Liver (tissue), 9 donors: ENCODE data around the gene SLC6A8. TPM values are rescaled to one million over a fixed set of nuclear protein-coding genes. Genes with fewer than 3 reads are reported as not detected.

Experiments used
- DNase-seq: peaks from one replicate; pipeline ENCODE4 v3.0.0-alpha.2; 2017; ENCODE audit warnings: low spot score
- H3K27ac ChIP-seq, 2 donors: one replicate each; pipeline ENCODE4 v1.7.0; 2013; ENCODE audit warnings: inconsistent platforms in 2 of 2, low read length in 2 of 2, control low read depth in 1 of 2, low read depth in 1 of 2, mild to moderate bottlenecking in 1 of 2
- H3K27me3 ChIP-seq, 4 donors: one replicate each; pipeline versions ENCODE4 v1.6.1 to v1.7.0; 2013; ENCODE audit warnings: low read length in 3 of 4, inconsistent platforms in 1 of 4, mild to moderate bottlenecking in 1 of 4, moderate library complexity in 1 of 4; ENCODE audit not compliant: control insufficient read depth in 4 of 4, insufficient read depth in 4 of 4
- H3K36me3 ChIP-seq, 4 donors: one replicate each; pipeline versions ENCODE4 v1.6.1 to v1.7.0; 2013; ENCODE audit warnings: low read length in 3 of 4, mild to moderate bottlenecking in 3 of 4, low read depth in 1 of 4, moderate library complexity in 1 of 4; ENCODE audit not compliant: control insufficient read depth in 4 of 4, insufficient read depth in 3 of 4
- H3K4me1 ChIP-seq, 4 donors: one replicate each; pipeline versions ENCODE4 v1.6.1 to v1.7.0; 2013; ENCODE audit warnings: low read length in 3 of 4, mild to moderate bottlenecking in 3 of 4, moderate library complexity in 1 of 4; ENCODE audit not compliant: control insufficient read depth in 4 of 4, insufficient read depth in 4 of 4
- H3K4me3 ChIP-seq, 3 donors: one replicate each; pipeline versions ENCODE4 v1.6.1 to v1.7.0; 2013; ENCODE audit warnings: low read length in 3 of 3, control low read depth in 1 of 3, low read depth in 1 of 3, mild to moderate bottlenecking in 1 of 3
- H3K9ac ChIP-seq, 2 donors: one replicate each; pipeline ENCODE4 v1.7.0; 2013; ENCODE audit warnings: low read length in 2 of 2, mild to moderate bottlenecking in 2 of 2, moderate library complexity in 2 of 2, control low read depth in 1 of 2, low read depth in 1 of 2
- H3K9me3 ChIP-seq, 4 donors: one replicate each; pipeline versions ENCODE4 v1.6.1 to v1.7.0; 2013; ENCODE audit warnings: low read length in 3 of 4; ENCODE audit not compliant: control insufficient read depth in 4 of 4
- ATF3 ChIP-seq: IDR thresholded peaks from 2 replicates; pipeline ENCODE4 v1.6.1; 2016; ENCODE audit warnings: antibody characterized with exemption
- CTCF ChIP-seq: fragments of 150-350 bp; IDR thresholded peaks from 2 replicates; pipeline ENCODE4 v1.5.1; 2017; ENCODE audit warnings: improper control_type of control experiment, low read depth, low read length; ENCODE audit not compliant: missing input control
- EGR1 ChIP-seq, 2 donors: IDR thresholded peaks; 2 replicates each; pipeline ENCODE4 v1.6.1; 2016 to 2018; ENCODE audit warnings: antibody characterized with exemption in 2 of 2, low read depth in 2 of 2
- FOXA1 ChIP-seq: IDR thresholded peaks from 2 replicates; pipeline ENCODE4 v1.6.1; 2016; ENCODE audit warnings: antibody characterized with exemption
- FOXA2 ChIP-seq: IDR thresholded peaks from 2 replicates; pipeline ENCODE4 v1.6.1; 2016; ENCODE audit warnings: antibody characterized with exemption
- GABPA ChIP-seq, 2 donors: IDR thresholded peaks in 1 of 2; conservative IDR thresholded peaks in 1 of 2; 2 replicates each; pipeline ENCODE4 v1.6.1; 2016; ENCODE audit warnings: antibody characterized with exemption in 2 of 2, mild to moderate bottlenecking in 1 of 2, moderate library complexity in 1 of 2
- HNF4A ChIP-seq, 2 donors: conservative IDR thresholded peaks; 2 replicates each; pipeline ENCODE4 v1.6.1; 2016; ENCODE audit warnings: antibody characterized with exemption in 2 of 2, mild to moderate bottlenecking in 2 of 2
- HNF4G ChIP-seq: IDR thresholded peaks from 2 replicates; pipeline ENCODE4 v1.6.1; 2016; ENCODE audit warnings: antibody characterized with exemption
- JUND ChIP-seq, 2 donors: IDR thresholded peaks; 2 replicates each; pipeline ENCODE4 v1.6.1; 2016; ENCODE audit warnings: antibody characterized with exemption in 2 of 2
- MAX ChIP-seq: IDR thresholded peaks from 2 replicates; pipeline ENCODE4 v1.6.1; 2016; ENCODE audit warnings: antibody characterized with exemption
- NR2F2 ChIP-seq: IDR thresholded peaks from 2 replicates; pipeline ENCODE4 v1.6.1; 2016; ENCODE audit warnings: antibody characterized with exemption
- RAD21 ChIP-seq, 2 donors: IDR thresholded peaks; 2 replicates each; pipeline ENCODE4 v1.6.1; 2016; ENCODE audit warnings: antibody characterized with exemption in 2 of 2, mild to moderate bottlenecking in 2 of 2
- REST ChIP-seq: IDR thresholded peaks from 2 replicates; pipeline ENCODE4 v1.6.1; 2016; ENCODE audit warnings: antibody characterized with exemption, mild to moderate bottlenecking
- RXRA ChIP-seq, 2 donors: IDR thresholded peaks; 2 replicates each; pipeline ENCODE4 v1.6.1; 2017 to 2018; ENCODE audit warnings: antibody characterized with exemption in 2 of 2, mild to moderate bottlenecking in 1 of 2
- SP1 ChIP-seq: IDR thresholded peaks from 2 replicates; pipeline ENCODE4 v1.6.1; 2018; ENCODE audit warnings: antibody characterized with exemption, mild to moderate bottlenecking
- TAF1 ChIP-seq: conservative IDR thresholded peaks from 2 replicates; pipeline ENCODE4 v1.6.1; 2016; ENCODE audit warnings: antibody characterized with exemption, mild to moderate bottlenecking
- YY1 ChIP-seq: IDR thresholded peaks from 2 replicates; pipeline ENCODE4 v1.6.1; 2016; ENCODE audit warnings: antibody characterized with exemption, mild to moderate bottlenecking
- ZBTB33 ChIP-seq: IDR thresholded peaks from 2 replicates; pipeline ENCODE4 v1.6.1; 2016; ENCODE audit warnings: antibody characterized with exemption
- WGBS: extraction: QIAGEN DNeasy Blood & Tissue Kit; methylation state at CpG from one replicate; pipeline ENCODE4 v1.1.7; 2013; 5-methylcytosine and 5-hydroxymethylcytosine counted together
- polyA plus RNA-seq, 2 donors: library from polyadenylated mRNA; stranded (reverse) in 1 of 2; unstranded in 1 of 2; fragments of 200-250 nt in 1 of 2; fragments of >200 nt in 1 of 2; fragmentation: Nextera tagmentation in 1 of 2; extraction: Ambion mirVana in 1 of 2; gene quantifications; one replicate each; pipeline versions ENCODE4 v1.2.1 to v1.2.3, GENCODE V29; 2013 to 2015
- total RNA-seq, 2 donors: library from RNA; depleted of rRNA; stranded (reverse); fragments of >200 nt; gene quantifications; one replicate each; pipeline ENCODE4 v1.2.3, GENCODE V29; 2014
- donor health status: healthy.
- donor health status: healthy.
- donor health status: healthy.
- donor health status: healthy.
- donor health status: healthy.

SLC6A8 gene
- total and polyA plus RNA-seq, 4 donors, result 0.25 to 44.4 (median 1.4) TPM

GRCh38 chrX:153688071-153688470, 345 bp downstream of the SLC6A8 start:
- H3K27ac ChIP-seq, result no peak overlapping the region
- no peak for DNase-seq
- peaks cover 0 to 2% (median 0%) of the 10 kb centered on the region in 4 donors for H3K4me1 ChIP-seq
- H3K9ac ChIP-seq, result no peak overlapping the region
- no peaks in the 10 kb centered on the region for H3K9me3 ChIP-seq
- H3K27me3 ChIP-seq, result peaks cover 0 to 5% (median 0%) of the 10 kb centered on the region in 4 donors
- TF ChIP-seq HNF4G (no peak), EGR1 (IDR thresholded peaks at IDR 0.05; ENCODE audit: low read depth in 2 of 2) (no peak), REST (no peak), RXRA (IDR thresholded peaks at IDR 0.05) (no peak)
- WGBS, result 1% methylated on average over 60 of the region's 69 CpGs
- no peaks in the 10 kb centered on the region for H3K36me3 ChIP-seq
- peak overlapping the region in 1 of 3 donors; percentile 54 for H3K4me3 ChIP-seq

GRCh38 chrX:153688506-153688905, 780 bp downstream of the SLC6A8 start:
- no peak overlapping the region for H3K27ac ChIP-seq
- no peaks in the 10 kb centered on the region for H3K36me3 ChIP-seq
- H3K4me1 ChIP-seq, result peaks cover 0 to 2% (median 0%) of the 10 kb centered on the region in 4 donors
- peak overlapping the region in 1 of 3 donors; percentile 54 for H3K4me3 ChIP-seq
- no peak for TF ChIP-seq GABPA (IDR thresholded peaks at IDR 0.05 in 1 of 2, conservative IDR thresholded peaks at IDR 0.05 in 1 of 2)
- no peak for TF ChIP-seq JUND (IDR thresholded peaks at IDR 0.05)
- no peak for TF ChIP-seq HNF4A (conservative IDR thresholded peaks at IDR 0.05)
- TF ChIP-seq FOXA1, result no peak
- no peak for TF ChIP-seq MAX
- no peak for TF ChIP-seq NR2F2
- no peak for TF ChIP-seq ZBTB33
- TF ChIP-seq EGR1 (IDR thresholded peaks at IDR 0.05; ENCODE audit: low read depth in 2 of 2), result no peak
- no peak for TF ChIP-seq CTCF
- TF ChIP-seq REST, result no peak
- no peak for TF ChIP-seq HNF4G
- no peak for TF ChIP-seq SP1
- TF ChIP-seq TAF1, result no peak
- TF ChIP-seq RXRA (IDR thresholded peaks at IDR 0.05), result no peak
- TF ChIP-seq ATF3, result no peak
- TF ChIP-seq RAD21 (IDR thresholded peaks at IDR 0.05), result no peak
- TF ChIP-seq YY1, result no peak
- TF ChIP-seq FOXA2, result no peak
- DNase-seq, result no peak
- H3K9ac ChIP-seq, result no peak overlapping the region
- 3% methylated on average over 57 of the region's 57 CpGs for WGBS
- H3K27me3 ChIP-seq, result peaks cover 0 to 5% (median 0%) of the 10 kb centered on the region in 4 donors
- no peaks in the 10 kb centered on the region for H3K9me3 ChIP-seq
